22Rv1 (cell line): ENCODE results near the gene ARHGAP6.

Experiments
- H3K27ac ChIP-seq: fragments of 450-650 bp; 2 replicates; pipeline ENCODE4 v1.5.1; 2017
- ZFX ChIP-seq: fragments of 450-650 bp; IDR thresholded peaks from 2 replicates; pipeline ENCODE4 v1.6.1; 2017; ENCODE audit warnings: antibody characterized with exemption, borderline replicate concordance
- TF ChIP-seq, protein P1 (sequence below): fragments of 450-650 bp; IDR thresholded peaks from 2 replicates; pipeline ENCODE4 v1.5.1; 2017; ENCODE audit warnings: mild to moderate bottlenecking

The ARHGAP6 gene

DNA sequence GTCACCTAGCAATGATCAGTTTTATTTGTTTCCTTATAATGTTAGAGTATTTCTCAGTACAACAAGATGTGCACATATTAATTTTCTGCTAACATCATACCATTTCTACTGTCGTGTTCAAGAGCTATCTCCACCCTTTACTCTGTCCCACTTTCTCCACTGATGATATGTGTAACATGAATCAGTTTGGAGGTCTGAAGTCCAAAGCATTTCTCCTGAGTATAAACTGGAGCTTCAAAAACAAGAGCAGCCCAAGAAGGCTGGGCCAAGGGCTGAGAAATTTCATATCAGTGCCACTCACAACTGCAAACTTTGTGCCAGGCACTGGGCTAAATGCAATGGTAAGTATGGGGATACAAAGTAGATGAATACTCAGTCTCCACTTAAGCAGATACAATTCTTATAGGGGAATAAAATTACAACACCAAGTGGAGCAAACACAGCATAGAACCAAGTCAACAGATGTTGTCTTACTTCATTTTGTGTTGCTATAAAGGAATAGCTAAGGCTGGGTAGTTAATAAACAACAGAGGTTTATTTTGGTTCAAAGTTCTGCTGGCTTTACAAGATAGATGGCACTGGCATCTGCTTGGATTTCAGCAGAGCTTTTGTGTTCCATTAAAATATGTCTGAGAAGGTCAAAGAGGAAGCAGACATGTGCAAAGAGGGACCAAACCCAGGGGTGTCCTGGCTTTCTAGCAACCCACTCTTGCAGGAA, 328.3 kb downstream of the ARHGAP6 start:
- H3K27ac ChIP-seq: no peak overlapping the region
- TF ChIP-seq ZFX: no peak
- TF ChIP-seq, protein P1, sequence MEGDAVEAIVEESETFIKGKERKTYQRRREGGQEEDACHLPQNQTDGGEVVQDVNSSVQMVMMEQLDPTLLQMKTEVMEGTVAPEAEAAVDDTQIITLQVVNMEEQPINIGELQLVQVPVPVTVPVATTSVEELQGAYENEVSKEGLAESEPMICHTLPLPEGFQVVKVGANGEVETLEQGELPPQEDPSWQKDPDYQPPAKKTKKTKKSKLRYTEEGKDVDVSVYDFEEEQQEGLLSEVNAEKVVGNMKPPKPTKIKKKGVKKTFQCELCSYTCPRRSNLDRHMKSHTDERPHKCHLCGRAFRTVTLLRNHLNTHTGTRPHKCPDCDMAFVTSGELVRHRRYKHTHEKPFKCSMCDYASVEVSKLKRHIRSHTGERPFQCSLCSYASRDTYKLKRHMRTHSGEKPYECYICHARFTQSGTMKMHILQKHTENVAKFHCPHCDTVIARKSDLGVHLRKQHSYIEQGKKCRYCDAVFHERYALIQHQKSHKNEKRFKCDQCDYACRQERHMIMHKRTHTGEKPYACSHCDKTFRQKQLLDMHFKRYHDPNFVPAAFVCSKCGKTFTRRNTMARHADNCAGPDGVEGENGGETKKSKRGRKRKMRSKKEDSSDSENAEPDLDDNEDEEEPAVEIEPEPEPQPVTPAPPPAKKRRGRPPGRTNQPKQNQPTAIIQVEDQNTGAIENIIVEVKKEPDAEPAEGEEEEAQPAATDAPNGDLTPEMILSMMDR: no peak

DNA sequence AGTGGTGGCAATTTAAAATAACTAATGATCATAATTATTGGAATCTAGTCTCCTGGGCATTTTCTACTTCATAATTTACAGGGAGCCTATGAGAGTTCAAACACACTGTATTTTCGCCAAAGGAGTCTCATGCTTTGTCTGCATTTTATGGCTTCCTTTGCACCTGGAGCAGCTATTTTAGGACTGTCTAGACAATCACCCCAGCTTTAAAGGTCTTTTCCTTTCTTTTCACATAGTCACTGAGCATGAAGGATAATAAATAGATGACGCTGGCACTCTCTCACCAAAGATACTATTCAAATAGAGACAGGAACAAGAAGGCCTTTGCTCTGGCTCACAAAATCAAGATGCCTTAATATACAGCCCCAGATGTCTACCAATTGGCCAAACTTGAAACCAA, 329.5 kb downstream of the ARHGAP6 start:
- no peak overlapping the region for H3K27ac ChIP-seq
- TF ChIP-seq ZFX: no peak
- TF ChIP-seq, protein P1: no peak

DNA sequence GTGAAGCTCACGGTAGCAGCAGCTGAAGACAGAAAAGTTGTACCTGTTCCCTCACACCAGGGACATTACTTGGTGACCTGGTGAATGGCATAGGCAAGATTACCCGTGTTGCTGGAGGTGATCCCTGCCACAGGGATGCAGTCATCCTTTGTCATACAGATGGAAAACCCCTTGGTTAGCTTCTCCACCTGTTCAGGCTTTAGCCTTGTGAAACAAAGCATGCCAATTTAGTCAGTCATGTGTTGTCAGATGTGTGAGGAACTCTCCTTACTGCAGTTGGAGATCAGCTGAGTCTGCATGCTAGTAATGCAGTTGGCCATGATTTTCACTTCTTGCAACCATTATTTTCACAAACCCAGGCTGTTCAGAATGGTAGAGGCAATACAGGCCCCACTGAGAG, 331.6 kb downstream of the ARHGAP6 start:
- H3K27ac ChIP-seq: no peak overlapping the region
- TF ChIP-seq, protein P1: no peak
- no peak for TF ChIP-seq ZFX

GRCh38 chrX:11331788-11332187, 333.9 kb downstream of the ARHGAP6 start:
- TF ChIP-seq, protein P1: no peak
- no peak for TF ChIP-seq ZFX
- no peak overlapping the region for H3K27ac ChIP-seq

DNA sequence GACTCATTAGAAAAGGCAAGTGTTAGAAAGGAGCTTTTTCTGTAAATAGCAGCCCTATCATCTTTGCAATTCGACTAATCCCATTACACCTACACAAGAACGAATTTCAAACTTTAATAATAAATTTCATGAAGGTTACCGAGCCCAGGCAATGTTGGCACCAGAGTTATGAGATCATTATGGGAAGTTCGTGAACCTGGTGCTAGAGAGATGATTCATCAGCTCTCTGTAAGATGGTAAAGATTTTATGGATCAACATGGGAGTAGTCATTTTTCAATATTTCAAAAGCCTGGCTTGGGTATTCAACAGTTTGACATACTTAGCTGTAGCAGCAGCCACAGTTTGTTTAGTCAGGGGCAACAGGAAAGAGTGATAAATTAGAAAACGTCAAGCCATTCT, 336.7 kb downstream of the ARHGAP6 start:
- no peak overlapping the region; the same call in 1 of the 2 replicates for H3K27ac ChIP-seq

DNA sequence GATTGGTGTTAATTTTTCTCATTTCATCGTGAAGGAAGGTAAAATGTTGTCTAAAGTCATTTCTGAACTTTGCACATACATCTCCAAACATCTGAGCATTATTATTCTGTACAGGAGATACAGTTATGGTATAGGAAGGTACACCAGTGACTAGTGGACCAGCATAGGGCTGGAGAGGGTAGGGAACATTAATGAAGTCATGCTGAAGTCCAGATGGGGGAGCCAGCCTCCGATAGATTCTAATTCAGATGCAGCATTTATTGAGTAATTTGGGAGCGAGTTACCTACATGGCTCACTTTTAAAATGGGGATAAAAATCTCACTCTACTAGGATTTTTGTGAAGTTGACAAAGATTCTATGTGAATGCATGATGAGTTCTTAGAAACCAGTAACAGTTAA, 337.6 kb downstream of the ARHGAP6 start:
- no peak for TF ChIP-seq ZFX
- TF ChIP-seq, protein P1: no peak
- no peak overlapping the region for H3K27ac ChIP-seq

More for the DNA sequence above, 336.7 kb downstream of the ARHGAP6 start:
- TF ChIP-seq, protein P1: no peak
- TF ChIP-seq ZFX: no peak

DNA sequence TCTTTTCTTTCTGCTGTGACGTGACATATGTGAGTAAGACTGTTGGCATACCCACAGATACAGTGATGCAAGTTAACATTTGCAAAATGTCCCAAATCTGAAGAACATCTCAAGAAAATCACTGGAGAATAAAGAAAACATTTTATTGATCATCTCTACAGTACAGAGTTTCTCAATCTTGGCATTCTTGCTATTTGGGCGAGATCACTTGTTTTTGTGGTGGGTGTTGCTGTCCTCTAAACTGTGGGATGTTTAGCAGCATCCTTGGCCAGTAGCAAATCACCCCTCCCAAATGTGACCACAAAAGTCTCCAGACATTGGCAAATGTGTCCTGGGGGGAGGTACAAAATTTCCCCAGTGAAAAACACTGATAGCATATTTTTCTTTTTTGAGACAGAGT, 343.7 kb downstream of the ARHGAP6 start:
- no peak for TF ChIP-seq ZFX
- TF ChIP-seq, protein P1: no peak

More for the DNA sequence above, 343.7 kb downstream of the ARHGAP6 start:
- no peak overlapping the region for H3K27ac ChIP-seq
